Left renal pelvis (tissue), 4 donors: ENCODE measurements around the gene DNAJC16. TPM values are rescaled to one million over a fixed set of nuclear protein-coding genes. Genes with fewer than 3 reads are reported as not detected.
A peak's percentile ranks its signal among the peaks of the same experiment; 100 is the strongest.

Experiments
- DNase-seq, 4 donors: peaks; one replicate each; pipeline ENCODE4 v3.0.0-alpha.2; 2013; ENCODE audit warnings: low read depth in 4 of 4, low spot score in 3 of 4
- polyA plus RNA-seq, 4 donors: library from polyadenylated mRNA; unstranded; fragments of 120-200 nt; gene quantifications; one replicate each; pipeline ENCODE4 v1.2.1, GENCODE V29; 2013; ENCODE audit not compliant: insufficient read length in 4 of 4

DNAJC16 gene
- polyA plus RNA-seq, 4 donors, result 18.6 to 37.1 (median 29.9) TPM

DNA sequence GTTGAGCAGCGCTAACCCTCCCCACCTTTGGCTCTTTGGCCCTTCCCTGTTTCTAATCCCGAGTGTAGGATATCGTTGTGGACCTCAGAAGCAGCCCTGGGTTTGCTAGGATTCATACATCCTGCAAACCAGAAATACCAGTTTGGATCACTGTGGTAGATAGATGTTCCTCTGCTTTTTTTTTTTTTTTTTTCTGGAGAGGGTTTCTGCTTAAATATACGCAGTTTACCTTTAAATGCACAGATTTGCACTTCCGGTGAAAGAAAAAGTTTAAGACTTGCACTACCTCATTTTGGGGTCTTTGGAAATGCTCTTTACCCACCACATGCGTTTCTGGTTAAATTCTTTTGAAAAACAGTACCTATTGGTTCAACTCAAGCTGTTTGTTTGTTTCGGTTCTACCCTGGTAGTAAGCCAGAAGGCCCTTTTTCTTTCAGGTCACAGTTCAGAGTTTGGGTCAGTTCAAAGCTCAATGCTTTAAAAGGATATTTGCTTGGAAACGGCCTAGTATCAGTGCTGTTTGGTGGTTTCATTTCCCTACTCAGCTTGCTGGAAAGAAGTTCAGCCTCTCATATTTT, 91.5 kb downstream of the DNAJC16 start:
- DNase-seq, result peak in 1 of 4 donors; percentile 31

DNA sequence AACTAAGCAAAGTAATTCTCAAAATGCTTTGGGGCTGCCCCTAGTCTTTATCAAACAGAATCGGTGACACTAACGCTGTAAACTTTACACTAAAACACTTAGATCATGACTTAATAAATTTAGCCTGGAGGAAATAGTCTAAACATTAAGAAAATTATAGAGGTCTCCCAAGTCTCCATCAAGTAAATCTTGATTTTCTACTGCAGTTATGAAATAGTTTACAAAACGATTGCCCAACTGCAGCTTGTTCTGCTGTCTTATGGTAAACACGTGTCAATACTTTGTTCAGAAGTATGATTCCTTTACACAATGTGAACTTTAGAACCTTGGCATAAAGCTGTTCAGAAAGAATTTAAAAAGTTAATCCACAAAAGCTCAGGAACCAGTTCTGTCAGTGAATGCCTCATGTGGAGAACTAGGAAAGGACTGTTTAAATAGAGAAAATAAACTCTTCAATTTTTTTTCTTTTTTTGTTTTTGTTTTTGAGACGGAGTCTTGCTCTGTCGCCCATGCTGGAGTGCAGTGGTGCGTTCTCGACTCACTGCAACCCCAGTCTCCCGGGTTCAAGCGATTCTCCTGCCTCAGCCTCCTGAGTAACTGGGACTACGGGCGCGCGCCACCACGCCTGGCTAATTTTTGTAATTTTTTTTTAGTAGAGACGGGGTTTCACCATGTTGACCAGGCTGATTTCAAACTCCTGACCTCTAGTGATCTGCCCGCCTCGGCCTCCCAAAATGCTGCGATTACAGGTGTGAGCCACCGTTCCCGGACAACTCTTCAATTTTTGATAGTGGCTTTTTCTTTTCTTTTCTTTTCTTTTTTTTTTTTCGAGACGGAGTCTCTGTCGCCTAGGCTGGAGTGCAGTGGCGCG, 92.2 kb downstream of the DNAJC16 start:
- no peak for DNase-seq

DNA sequence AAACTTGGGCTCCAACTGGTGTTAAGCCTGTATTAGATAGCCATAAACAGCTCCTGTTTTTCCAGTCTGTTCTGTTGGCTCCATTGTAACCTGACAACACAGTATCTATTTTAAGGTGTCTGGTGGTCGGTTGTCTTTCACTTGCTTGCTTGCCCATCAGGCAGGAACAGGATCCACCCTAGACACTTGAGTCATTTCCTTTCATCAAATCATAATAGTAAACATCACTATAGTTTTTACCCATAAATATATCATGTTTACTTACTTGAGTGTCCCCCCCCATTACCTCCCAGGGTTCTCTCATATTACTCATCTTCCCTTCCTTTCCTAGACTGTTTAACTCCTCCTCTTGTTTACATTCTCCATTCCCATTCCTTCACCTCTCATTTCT, 93.5 kb downstream of the DNAJC16 start:
- no peak for DNase-seq

DNA sequence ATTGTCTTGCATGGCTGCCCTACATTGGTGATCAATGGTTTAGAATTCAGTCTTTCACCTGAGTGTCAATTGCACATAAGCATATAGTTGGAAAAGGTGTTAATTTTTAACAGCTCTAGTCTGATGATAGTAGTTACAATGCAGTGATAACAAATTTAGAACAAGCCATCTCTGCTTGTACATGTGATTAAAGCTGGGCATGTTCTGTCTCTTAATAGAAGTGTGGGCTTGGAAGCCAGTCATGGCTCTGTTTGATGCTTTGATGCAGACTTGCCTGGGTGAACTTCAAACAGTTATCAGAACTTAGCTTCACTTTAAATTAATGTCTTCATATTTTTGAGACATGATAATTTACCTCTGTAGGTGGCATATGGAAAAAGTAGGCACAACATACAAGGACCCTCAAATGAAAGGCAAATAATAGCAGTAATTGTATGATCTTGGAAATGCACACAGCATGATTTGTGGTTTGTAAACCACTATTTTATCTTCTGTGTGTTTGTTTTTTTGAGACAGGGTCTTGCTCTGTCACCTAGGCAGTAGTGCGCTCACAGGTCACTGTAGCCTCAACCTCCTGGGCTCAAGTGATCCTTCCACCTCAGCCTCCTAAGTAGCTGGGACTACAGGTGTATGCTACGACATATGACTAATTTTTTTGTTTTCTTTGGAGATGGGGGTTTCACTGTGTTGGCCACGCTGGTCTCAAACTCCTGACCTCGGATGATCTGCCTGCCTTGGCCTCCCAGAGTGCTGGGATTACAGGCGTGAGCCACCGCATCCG, 94.4 kb downstream of the DNAJC16 start:
- DNase-seq, result no peak

DNA sequence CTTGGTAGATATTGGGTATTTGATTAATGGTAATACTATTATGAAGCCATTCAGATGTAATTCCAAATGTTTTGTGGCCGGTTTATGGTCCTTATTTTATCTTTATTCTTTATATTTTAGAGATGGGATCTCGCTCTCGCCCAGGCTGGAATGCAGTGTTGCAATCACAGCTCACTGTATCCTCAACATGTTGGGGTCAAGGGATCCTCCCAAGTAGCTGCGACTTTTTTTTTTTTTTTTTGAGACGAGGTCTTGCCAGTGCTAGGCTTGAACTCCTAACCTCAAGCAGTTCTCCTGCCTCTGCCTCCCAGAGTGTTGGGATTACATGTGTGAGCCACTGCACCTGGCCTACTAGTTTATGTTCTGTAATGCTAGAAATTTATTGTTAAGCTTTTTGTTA, 95.3 kb downstream of the DNAJC16 start:
- no peak for DNase-seq

DNA sequence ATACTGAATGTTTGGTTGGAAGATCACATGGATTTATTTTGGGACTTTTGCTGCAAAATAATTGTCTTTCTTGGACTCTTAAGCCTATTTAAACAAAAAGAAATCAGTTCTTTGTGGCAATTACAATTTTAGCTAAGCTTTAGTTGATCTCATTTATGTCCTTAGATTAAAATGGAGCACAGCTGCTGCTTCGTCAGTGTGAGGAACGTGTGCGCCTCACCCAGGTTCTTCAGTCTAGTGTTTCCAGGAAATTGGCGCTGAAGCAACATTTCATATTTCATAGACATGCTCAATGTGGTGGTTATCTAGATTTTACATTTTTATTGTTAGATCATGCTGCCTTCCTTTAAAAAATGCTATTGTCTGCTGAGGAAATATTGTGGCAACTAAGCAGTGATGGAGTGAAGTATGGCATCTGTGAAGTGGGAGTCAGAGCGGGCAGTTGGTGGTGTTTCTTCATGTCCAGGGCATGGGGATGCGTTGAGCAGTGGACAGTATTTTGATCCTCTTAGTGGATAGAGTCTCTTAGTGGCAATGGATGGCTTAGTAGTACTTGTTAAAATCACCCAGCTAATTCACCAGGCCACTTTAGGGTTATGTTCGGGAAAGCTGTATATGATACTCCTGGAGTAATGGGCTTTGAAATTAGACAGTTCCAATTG, 96.2 kb downstream of the DNAJC16 start:
- no peak for DNase-seq

DNA sequence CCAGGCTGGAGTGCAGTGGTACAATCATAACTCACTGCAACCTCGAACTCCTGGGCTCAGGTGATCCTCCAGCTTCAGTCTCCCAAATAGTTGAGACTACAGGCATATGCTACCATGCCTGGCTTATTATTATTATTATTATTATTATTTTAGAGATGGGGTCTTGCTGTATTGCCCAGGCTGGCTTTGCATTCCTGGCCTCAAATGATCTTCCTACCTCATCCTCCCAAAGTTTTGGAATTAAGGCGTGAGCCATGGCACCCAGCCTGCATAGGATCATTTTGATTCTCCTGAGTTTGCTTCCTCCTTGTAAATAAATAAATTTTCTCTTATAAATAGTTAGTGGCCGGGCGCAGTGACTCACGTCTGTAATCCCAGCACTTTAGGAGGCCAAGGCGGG, 96.8 kb downstream of the DNAJC16 start:
- DNase-seq, result no peak

DNA sequence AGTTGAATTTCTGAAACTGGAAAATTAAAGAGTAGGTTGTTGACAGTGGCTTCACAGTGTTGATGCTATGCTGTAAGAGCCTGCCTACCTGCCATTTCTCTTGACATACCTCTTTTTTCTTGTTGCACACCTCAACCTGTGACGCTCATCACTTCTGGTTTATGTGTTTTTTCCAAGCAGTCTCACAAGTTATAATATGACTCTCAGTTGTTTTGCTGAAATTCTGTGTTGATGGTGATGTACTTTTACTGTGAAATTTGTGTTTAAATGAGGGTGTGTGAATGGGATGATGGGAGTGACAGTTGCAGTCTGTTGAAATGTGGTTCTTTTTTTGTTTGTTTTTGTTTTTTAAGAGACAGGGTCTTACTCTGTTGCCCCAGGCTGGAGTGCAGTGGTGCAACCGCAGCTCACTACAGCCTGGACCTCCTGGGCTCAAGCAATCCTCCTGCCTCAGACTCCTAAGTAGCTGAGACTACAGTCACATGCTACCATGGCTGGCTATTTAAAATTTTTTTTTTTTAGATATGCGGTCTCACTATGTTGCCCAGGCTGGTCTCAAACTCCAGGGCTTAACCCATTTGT, 97.6 kb downstream of the DNAJC16 start:
- DNase-seq, result no peak

DNA sequence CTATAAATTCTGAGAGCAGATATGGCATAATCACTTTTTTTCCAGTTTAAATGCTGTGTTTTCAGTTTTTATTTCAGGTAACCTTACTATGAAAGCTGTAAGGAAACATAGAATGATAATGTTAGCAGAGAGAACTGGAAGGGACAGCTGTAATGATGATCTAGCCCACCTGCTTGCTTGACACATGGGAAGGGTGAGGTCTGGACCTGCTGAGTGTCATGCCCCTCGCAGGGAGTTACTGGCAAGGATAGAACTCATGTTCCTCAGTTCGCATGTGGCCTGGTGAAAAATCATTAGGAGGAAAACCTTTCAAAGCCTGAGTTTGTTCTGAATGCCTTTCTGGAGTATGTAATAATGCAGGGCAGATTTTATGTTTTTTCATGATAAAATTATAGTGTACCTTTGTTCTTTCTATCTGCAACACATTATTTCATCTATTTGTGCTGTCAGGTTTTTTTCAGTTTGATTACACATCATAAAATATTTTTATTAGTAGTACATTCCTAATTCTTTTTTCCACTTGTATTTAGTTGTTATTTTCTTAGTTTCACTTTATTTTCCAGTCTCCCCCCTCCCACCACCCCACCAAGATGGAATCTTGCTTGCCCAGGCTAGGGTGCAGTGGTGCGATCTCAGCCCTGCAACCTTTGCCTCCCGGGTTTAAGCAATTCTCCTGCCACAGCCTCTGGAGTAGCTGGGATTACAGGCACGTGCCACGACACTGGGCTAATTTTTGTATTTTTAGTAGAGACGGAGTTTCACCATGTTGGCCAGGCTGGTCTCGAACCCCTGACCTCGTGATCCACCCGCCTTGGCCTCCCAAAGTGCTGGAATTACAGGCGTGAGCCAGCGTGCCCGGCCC, 98.6 kb downstream of the DNAJC16 start:
- no peak for DNase-seq

Other genes with a start within 250 kb of the DNAJC16 start
- gene EFHD2, start 117.0 kb upstream of the DNAJC16 start, polyA plus RNA-seq, result 10 to 100 TPM; 11.5 to 17.1 (median 14.7) TPM
- gene CTRC, start 88.4 kb upstream of the DNAJC16 start, polyA plus RNA-seq, result under 1 TPM in 2 of 4 donors, not detected in 2; 0.06 to 0.21 TPM
- not detected for gene CELA2A, start 70.1 kb upstream of the DNAJC16 start, polyA plus RNA-seq
- gene CELA2B, start 50.7 kb upstream of the DNAJC16 start, polyA plus RNA-seq, result 1 to 10 TPM in 1 of 4 donors, under 1 TPM in 2, not detected in 1; 0.41 to 1.0 (median 0.79) TPM
- 10 to 100 TPM; 18.5 to 34.4 (median 28.2) TPM for gene CASP9, start 2.6 kb upstream of the DNAJC16 start, polyA plus RNA-seq
- 10 to 100 TPM in 3 of 4 donors, 1 to 10 TPM in 1; 1.2 to 33.6 (median 23.4) TPM for gene AGMAT, start 58.2 kb downstream of the DNAJC16 start, polyA plus RNA-seq
- 10 to 100 TPM; 14.4 to 22.6 (median 20.1) TPM for gene DDI2, start 90.6 kb downstream of the DNAJC16 start, polyA plus RNA-seq
- 10 to 100 TPM; 43.0 to 45.6 (median 44.4) TPM for gene PLEKHM2, start 157.5 kb downstream of the DNAJC16 start, polyA plus RNA-seq
- 1 to 10 TPM; 1.3 to 4.7 (median 2.5) TPM for gene SLC25A34, start 209.4 kb downstream of the DNAJC16 start, polyA plus RNA-seq
- gene TMEM82, start 215.7 kb downstream of the DNAJC16 start, polyA plus RNA-seq, result 1 to 10 TPM in 3 of 4 donors, not detected in 1; 2.0 to 5.1 (median 3.2) TPM
- 10 to 100 TPM; 25.5 to 64.6 (median 42.8) TPM for gene FBLIM1, start 231.9 kb downstream of the DNAJC16 start, polyA plus RNA-seq